Erythroblast (primary cell): ENCODE results near the gene MRRF.

Source experiments
- DNase-seq, 2 experiments: peaks; one replicate each; lab custom pipeline; 2025; lab: John Stamatoyannopoulos, UW
- GATA1 ChIP-seq: IDR thresholded peaks from 2 replicates; pipeline ENCODE4 v1.6.1; 2011; ENCODE audit warnings: low read depth, mild to moderate bottlenecking, control low read depth, low read length, moderate library complexity
- POLR2A ChIP-seq: IDR thresholded peaks from 2 replicates; pipeline ENCODE4 v1.6.1; 2011; ENCODE audit warnings: mild to moderate bottlenecking, low read length

MRRF gene

DNA sequence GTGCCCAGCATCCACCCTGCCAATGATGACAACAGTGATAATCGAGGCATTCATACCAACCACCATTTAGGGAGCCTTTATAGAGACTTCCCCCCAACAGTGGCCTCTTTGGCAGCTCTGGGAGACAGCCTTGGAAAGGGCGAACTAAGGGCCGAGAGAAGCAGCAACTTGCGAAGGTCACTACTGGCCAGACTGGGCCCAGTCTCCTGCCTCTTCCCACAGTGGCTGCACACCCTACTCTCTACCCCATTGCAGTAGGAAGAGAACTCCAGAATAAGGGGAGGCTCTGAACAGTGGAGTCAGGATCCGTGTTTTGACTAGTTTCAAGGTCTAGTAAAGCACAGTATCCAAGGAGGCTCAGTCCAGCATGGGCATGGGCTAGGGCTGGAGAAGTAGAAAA is 41.2 kb upstream of the MRRF start:
- no peak for DNase-seq
- no peak for TF ChIP-seq POLR2A
- TF ChIP-seq GATA1: no peak

GRCh38 chr9:122225312-122226141 is 39.2 kb upstream of the MRRF start:
- TF ChIP-seq GATA1: no peak
- TF ChIP-seq POLR2A: no peak
- no peak for DNase-seq

GRCh38 chr9:122226142-122226757 is 38.4 kb upstream of the MRRF start:
- TF ChIP-seq POLR2A (no peak), GATA1 (no peak)
- no peak for DNase-seq

DNA sequence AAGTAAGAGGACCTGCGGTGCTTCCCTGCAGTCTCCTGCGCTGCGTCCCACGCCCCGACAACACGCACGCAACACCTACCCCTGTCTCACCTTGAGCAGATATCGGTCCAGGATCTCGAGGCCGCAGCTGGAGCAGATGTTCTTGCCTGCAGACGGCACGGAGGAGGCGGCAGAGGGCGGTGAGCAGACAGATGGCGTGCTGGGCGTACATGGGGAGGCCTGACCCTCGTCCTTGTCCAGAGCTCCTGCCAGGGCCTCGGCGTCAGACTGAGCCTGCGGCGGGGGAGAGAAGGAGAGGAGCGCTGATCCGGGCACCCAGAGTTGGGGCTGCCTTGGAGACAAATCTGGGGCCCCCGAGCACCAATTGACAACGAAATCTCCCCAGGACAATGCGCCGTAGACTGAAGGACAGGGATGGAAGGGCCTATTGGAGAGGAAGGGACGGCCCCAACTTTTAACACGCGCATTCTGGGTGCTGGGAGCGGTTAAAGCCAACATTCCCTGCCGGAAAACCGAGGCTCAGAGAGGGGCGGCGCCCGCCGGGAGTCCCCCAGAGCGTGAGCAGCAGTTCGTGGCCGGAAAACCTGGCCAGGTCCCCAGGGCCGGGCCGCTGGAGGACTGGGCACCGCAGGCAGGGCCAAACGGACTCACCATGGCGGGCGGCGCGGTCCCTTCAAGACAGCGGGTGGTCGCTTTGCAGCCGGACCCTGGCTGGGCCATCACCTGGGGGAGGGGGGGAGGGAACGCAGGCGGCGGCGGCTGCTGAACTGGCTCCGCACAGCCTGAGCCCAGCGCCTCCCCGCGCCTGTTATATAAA is 37.7 kb upstream of the MRRF start:
- TF ChIP-seq POLR2A (no peak), GATA1 (no peak)
- no peak for DNase-seq

DNA sequence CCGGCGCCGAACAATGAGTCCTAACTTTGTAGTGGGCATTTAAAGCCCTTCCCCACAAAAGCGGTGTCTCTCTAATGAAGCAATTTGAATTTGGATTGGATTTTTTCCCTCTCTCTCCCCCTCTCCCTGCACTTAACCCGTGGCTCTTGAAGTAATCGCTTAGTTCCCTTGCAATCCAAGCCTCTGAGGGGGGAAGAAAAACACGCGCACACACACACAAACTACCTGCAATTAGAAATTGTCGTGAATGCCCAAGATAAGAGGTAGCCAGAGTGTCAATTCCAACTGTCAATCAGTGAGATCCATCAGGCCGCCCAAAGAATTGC is 37.1 kb upstream of the MRRF start:
- DNase-seq: no peak
- TF ChIP-seq GATA1 (no peak), POLR2A (no peak)

- DNase-seq: no peak
- TF ChIP-seq POLR2A: no peak
- TF ChIP-seq GATA1: no peak
These were observed 36.5 kb upstream of the MRRF start for GRCh38 chr9:122228191-122228567.

GRCh38 chr9:122228568-122229484 is 35.9 kb upstream of the MRRF start, which contains the start of gene LHX6:
TSS of gene LHX6 (minus strand) at chr9:122228957. CDS start at chr9:122228740, 217 bp downstream.
- TF ChIP-seq POLR2A (no peak), GATA1 (no peak)
- no peak for DNase-seq

DNA sequence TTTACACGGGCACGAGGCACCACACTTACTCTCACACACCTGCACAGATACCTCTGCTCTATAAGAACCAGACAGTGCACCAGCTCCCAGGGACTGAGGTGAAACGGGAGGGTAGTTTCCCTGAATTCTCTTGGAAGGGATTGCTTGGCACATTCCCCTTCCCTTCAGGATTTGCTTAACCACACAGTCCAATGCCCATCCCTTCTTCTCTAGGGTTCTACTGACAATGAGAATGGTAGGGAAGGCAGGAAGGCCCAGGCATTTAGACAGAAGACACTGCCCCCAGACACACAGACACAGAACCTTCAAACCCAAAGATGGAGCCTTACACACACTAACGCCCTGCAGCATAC is 35.2 kb upstream of the MRRF start:
- TF ChIP-seq GATA1: no peak
- TF ChIP-seq POLR2A: no peak
- no peak for DNase-seq

DNA sequence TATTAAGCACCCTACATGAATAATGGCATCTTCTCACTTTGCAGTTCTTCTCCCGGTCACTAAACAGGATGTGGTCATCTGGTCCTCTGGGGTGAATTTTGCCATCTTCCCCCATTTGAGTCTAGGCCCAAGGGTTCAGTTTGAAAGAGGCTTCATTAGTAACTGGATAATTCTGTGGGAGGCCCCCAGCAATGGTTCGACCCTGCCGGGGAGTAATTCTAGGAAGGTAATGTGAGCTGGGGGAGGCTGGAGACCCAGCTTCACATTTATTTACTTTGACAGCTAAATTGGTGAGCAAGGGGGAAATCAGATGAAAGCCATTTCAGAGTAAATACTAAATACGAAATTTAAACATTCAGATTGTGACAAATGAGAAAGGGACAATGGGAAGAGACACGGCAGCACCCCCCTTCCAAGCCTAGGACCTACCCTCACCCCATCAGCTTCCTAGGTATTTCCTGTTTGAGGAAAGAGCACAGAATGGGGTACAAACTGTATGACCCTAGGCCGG is 31.8 kb upstream of the MRRF start:
- DNase-seq: no peak
- TF ChIP-seq GATA1 (no peak), POLR2A (no peak)

GRCh38 chr9:122234022-122234748 is 30.5 kb upstream of the MRRF start:
- DNase-seq: no peak
- TF ChIP-seq POLR2A (no peak), GATA1 (no peak)

DNA sequence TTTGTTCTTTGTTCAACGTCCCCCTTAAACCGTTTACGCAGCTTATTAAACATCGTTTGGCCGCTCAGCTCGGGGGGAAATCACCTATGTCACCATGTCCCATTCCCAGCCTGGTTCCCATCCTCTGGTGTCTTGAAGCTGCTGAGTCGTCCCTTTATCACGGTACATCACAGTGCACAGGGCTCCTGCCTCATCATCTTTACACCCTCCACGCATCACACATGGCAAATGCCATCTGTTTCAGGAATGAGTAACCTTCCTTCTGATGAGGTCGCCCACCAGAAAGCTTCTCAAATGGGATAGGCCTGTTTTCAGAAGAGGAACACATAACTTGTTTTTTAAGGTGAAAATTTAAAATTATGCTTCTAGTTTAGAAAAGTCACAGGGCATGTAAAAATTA is 28.0 kb upstream of the MRRF start:
- TF ChIP-seq GATA1: no peak
- no peak for TF ChIP-seq POLR2A
- peak in 1 of 2 experiments; percentile 43 for DNase-seq

GRCh38 chr9:122239722-122240121 is 25.0 kb upstream of the MRRF start:
- DNase-seq: no peak
- TF ChIP-seq POLR2A: no peak
